Mononuclear cell (primary cell): ENCODE results near the gene S100A2. TPM values are rescaled to one million over a fixed set of nuclear protein-coding genes. Genes with fewer than 3 reads are reported as not detected.
A peak's percentile ranks its signal among the peaks of the same experiment; 100 is the strongest.

Experiments
- H3K27me3 ChIP-seq: 2 replicates; pipeline ENCODE4 v1.6.0; 2011; ENCODE audit warnings: low read length, control low read depth; ENCODE audit not compliant: insufficient read depth
- H3K4me1 ChIP-seq: 2 replicates; pipeline ENCODE4 v1.5.1; 2011; ENCODE audit warnings: mild to moderate bottlenecking, low read length, control low read depth; ENCODE audit not compliant: insufficient read depth
- H3K4me3 ChIP-seq: 2 replicates; pipeline ENCODE4 v1.5.1; 2011; ENCODE audit warnings: mild to moderate bottlenecking, low read length, moderate library complexity
- H3K9me3 ChIP-seq: 2 replicates; pipeline ENCODE4 v1.5.1; 2011; ENCODE audit warnings: low read depth, mild to moderate bottlenecking, control low read depth, low read length
- total RNA-seq: library from RNA; depleted of rRNA; stranded (reverse); fragments of >200 nt; gene quantifications from one replicate; pipeline ENCODE4 v1.2.3, GENCODE V29; 2012

S100A2 gene
- total RNA-seq, 1 donor: 0.21 TPM

DNA sequence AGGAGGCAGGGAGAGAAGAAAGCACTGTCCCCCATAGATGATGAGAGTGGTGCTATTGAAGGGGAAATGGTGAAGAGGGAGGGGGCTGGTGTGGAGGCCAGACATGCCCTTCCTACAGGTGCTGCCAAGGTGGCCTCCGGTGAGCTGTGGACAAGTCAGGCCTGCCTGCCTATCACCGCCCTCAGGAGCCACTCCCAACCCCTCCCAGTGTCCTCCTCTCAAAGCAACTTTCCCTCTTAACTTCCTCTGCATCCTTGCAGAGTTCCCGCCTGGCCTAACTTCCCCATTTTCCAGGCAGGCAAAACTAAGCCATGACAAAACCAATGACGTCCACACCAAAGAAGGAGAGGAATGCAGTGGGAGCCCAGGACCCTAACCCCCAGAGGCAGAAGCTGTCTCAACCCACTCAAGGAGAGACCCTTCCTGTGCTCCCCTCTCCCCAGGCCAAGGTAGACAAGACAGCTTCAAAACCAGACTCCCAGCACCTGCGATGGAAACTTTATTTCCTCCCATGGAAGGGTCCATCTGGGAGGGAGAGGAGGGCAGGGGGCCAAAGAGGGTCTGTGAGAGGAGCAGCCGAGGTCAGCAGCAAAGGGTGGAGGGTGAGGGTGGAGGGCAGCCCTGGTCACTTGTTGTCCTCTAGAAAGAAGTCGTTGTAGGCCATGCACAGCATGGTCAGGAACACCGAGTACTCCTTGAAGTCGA, 28.8 kb downstream of the S100A2 start:
- Histone ChIP-seq H3K4me3 (peak overlapping the region; percentile 78), H3K27me3 (no peaks in the 10 kb centered on the region), H3K4me1 (peaks cover 78% of the 10 kb centered on the region), H3K9me3 (no peaks in the 10 kb centered on the region)

DNA sequence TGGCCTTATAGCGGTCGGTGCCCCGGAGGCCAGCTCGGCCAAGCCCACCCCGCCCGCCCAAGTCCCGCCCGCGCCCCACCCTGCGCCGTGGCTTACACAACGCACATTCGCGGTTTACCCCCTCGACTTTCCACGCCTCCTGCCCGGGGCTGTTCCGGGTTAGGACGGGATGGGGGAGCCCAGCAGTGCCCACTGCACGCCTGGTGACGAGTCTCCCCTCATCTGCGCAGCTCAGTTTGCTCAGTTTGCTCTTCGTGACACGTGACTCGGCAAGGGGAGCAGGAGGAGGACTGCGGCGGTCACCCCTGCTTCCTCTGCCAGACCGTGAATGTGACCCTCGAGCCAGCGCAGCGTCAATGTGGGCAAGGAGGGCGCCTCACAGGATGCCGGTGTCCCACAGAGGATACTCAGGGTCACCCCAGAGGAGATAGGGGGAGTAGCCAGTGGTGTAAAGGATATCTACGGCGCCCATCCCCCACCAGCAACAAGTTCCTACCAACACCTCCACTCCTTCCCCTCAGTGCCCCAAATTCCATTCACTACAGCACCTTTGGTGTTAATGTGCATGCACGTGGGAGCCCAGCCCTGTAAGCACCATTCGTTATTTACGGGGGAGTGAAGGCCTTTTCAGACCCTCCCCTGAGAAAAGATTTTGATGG, 29.5 kb downstream of the S100A2 start:
- peaks cover 75% of the 10 kb centered on the region for H3K4me1 ChIP-seq
- no peaks in the 10 kb centered on the region for H3K27me3 ChIP-seq
- peak overlapping the region; percentile 78 for H3K4me3 ChIP-seq
- H3K9me3 ChIP-seq: no peaks in the 10 kb centered on the region

DNA sequence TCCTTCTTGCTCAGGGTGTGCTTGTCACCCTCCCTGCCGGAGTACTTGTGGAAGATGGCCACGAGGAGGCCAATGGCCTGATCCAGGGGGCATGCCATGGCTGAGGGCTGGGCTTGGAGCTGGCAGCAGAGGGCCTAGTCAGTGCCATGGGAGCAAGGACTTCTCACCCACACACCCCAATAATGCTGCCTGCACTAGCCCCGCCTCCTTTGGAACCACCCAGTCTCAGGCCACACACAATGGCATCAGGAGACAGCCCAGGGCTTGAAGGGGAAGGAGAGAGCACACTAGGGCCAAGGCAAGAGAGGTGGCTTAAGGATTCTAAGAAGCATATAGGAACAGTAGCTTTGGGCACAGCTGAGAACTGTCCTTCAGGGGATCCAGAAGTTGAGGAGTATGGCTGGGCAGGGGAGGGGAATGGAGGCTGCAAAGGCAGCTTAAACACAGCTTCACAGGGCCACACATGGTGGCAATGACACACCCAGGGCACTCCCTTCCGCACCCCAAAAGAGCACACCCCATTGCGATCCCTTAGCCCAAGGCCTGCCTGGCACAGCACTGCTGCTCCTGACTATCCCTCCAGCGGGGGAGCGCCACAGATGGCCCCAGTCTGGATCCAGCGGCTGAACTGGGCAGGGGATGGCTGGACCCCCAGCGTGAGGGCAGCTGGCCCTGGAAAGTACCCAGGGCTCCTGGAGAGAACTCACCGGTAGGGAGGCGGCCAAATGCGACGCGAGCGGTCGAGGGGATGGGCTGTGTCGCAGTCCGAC, 30.2 kb downstream of the S100A2 start, which contains the start of gene S100A6:
Gene S100A6, minus strand, starts transcription at position 750 of the 770 bp plus-strand sequence. Its CDS starts 652 bp downstream, at position 98.
- H3K27me3 ChIP-seq: no peaks in the 10 kb centered on the region
- H3K4me3 ChIP-seq: peak within 1 kb of the TSS; percentile 78
- H3K9me3 ChIP-seq: no peaks in the 10 kb centered on the region
- peaks cover 68% of the 10 kb centered on the region for H3K4me1 ChIP-seq

DNA sequence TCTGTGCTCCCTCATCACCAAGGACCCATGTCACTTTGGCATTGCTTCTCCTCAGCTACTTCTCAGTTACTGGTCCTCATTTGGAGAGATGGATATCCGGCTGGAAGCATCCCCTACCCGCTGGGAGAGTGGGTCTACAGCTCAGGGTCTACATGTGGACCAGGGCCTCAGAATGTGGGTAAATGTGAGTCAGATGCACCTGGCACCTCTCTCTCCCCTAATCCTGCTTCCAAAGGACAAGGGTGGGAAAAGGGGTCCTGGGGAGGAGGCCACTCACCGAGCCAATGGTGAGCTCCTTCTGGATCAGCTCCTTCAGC, 30.8 kb downstream of the S100A2 start:
- Histone ChIP-seq H3K9me3 (no peaks in the 10 kb centered on the region), H3K4me1 (peaks cover 62% of the 10 kb centered on the region), H3K27me3 (no peaks in the 10 kb centered on the region), H3K4me3 (peak overlapping the region; percentile 78)

DNA sequence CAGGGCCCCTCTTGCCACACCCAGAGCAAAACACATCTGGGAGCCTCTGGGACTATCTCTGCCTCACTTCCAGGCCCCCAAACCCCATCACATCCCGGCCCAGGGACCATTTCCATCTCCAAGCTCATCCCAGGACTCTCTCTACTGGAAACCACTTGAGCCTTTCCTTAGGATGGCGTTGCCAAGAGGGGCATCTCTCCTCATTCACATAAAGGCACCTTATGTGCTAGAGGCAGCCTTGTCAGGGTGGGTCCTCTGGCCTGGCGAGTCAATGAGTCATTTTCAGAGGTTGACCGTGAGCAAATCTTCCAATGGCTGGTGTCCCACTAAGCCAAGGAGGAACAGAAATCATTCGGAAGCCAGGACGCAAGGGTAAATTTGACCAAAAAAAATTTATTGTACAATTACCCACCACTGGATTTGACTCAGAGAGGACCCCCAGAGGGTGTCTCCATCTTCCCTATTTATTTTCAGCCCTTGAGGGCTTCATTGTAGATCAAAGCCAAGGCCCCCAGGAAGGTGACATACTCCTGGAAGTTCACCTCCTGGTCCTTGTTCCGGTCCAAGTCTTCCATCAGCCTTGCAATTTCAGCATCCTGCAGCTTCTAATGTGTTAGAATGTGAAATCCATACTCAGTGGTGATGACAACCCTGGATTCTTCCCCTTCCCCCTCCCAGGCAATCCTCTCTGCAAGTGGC, 31.3 kb downstream of the S100A2 start:
- Histone ChIP-seq H3K27me3 (no peaks in the 10 kb centered on the region), H3K9me3 (no peaks in the 10 kb centered on the region), H3K4me3 (peak overlapping the region; percentile 78), H3K4me1 (peaks cover 58% of the 10 kb centered on the region)

DNA sequence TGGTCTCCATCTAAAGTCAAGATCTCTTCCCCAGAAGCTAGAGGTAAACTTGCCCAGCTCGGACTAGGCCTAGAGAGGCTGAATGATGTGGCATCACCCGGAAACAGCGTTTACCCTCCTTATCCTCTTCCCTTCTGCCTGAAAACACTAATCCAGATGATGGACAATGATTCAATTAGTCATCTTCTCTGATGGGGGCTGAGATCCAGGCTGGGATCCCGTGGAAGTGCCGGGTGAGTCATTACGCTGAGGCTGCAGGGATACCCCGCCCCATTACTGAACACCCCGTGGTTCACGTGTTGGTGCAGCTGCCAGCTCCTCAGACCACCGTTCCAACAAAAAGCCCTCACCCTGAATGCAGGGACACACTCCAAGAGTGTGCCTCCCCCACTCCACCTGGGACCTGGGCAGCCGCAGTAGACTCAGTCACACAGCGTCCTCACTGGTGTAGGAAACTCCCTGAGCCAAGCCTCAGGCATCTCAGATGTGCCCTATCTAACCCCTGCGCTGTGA, 31.9 kb downstream of the S100A2 start:
- Histone ChIP-seq H3K4me3 (peak overlapping the region; percentile 78), H3K9me3 (no peaks in the 10 kb centered on the region), H3K27me3 (no peaks in the 10 kb centered on the region), H3K4me1 (peaks cover 57% of the 10 kb centered on the region)

DNA sequence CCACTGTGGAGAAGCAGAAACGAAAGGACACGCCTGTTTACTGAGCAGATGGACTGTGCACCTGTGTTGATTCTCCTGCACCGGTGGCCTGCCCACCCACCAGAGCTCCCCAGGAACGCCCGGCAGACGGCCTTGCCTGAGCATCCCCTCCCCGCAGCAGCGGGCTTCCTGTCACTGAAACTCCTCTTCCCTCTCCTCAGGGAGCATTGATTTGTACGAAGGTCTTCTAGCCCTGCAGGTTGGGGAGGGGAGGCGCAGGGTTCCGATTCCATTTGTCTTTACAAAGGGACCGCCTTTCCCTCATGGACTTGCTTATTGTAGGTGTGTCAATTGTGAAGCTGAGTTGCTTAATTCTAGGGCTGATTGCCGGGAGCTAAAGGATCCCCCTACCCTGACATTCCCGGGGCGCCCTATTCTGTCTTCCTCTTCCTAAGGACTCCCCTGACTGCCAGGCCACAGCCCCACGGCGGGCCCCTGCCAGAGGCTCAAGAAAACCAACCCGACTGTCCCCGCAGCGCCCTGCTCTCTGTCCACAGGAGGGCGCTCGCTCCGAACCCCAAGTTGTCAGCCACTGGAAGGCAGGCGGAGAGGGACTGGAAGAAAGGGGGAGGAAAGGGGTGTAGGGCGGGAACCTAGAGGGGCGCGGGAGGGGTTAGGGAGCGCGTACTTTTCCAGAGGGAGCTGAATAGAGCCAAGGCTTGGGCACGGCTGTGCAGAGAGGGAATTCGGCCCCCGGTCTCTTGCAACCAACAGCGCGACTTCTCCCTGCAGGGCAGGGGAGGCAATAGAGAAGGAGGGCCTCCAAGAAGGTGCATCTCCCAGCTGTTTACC, 32.7 kb downstream of the S100A2 start:
- peaks cover 53% of the 10 kb centered on the region for H3K4me1 ChIP-seq
- no peaks in the 10 kb centered on the region for H3K27me3 ChIP-seq
- peak overlapping the region; percentile 78 for H3K4me3 ChIP-seq
- H3K9me3 ChIP-seq: no peaks in the 10 kb centered on the region

DNA sequence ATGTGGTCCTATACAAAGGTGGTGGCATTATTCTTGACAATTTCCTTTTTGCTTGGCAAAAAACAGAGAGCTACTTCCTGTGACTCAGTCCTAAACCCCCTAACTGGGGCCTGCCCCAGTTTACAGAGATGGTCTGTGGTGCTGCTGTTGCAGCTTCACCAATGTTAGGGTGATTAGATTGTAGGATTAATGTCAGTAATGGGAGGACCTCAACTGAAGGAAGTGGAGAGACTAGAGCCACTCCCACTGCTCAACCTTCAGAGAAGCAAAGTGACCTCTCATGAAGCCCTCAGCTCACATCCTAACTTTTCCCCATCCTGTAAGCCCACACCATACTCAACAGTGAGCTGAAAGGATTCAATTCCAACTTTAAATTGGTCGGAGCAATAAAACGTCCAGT, 33.5 kb downstream of the S100A2 start:
- Histone ChIP-seq H3K4me3 (no peak overlapping the region), H3K9me3 (no peaks in the 10 kb centered on the region), H3K27me3 (no peaks in the 10 kb centered on the region), H3K4me1 (peaks cover 58% of the 10 kb centered on the region)

DNA sequence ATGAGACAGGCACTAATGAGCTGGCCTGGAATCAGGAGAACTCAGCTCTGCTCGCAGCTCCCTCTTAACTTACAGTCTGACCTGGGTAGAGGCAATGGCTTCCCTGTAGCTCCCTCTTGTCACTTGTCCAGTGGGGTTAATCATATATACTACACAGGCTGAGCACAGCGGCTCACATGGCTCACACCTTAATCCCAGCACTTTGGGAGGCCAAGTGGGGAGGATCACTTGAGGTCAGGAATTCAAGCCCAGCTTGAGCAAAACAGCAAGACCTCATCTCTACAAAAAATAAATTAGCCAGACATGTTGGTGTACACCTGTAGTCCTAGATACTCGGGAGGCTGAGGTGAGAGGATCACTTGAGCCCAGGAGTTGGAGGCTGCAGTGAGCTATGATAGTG, 34.0 kb downstream of the S100A2 start:
- Histone ChIP-seq H3K9me3 (no peaks in the 10 kb centered on the region), H3K4me3 (no peak overlapping the region), H3K4me1 (peaks cover 55% of the 10 kb centered on the region), H3K27me3 (no peaks in the 10 kb centered on the region)

DNA sequence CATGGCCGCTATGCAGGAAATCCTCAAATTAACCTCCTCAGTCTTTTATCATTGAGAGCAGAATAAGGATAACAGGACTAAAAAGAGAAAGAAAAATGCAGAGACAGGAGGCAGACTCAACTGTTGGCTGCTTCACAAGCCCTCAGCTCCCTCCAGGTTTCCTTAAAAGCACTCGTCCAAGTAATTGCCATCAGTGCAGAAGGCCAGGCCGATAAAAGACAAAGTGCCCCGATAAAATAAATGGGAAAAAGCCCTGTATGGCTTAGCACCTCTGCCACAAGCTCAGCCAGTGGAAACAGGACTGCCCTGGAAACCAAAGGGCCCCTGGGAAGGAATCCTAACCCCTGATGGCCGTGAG, 38.0 kb downstream of the S100A2 start:
- H3K27me3 ChIP-seq: no peaks in the 10 kb centered on the region
- H3K4me1 ChIP-seq: peaks cover 28% of the 10 kb centered on the region
- H3K4me3 ChIP-seq: no peak overlapping the region
- H3K9me3 ChIP-seq: no peaks in the 10 kb centered on the region

DNA sequence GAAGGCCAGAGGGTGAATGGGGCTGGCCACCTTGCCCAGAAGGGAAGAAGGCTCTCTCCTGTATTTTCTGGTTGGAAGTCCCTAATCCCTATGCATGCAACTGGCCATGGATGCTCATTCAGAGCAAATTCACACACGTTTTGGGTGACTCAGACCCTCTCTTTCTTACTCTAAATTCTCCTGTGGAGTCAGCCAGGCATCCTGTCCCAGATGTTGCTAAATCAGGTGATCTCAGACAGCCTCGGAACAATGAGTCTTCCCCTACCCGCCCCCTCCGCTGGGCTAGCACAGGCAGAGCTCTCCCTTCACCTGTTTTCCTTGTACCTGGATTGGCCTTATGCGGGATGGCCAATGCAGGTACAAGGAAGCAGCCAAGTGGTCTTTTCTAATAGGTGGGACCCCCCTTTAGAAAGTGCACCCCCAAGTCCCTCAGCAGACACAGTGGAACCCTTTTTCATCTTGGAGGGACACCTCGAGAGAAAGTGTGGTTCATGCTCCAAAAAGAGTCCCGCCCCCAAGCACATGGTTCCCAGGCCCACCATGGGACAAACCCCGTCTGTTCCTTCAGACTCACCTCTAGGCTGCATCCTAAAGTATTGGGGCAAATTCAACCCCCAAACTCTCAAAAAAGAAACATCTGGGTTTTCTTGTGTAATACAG, 38.5 kb downstream of the S100A2 start:
- no peak overlapping the region for H3K4me3 ChIP-seq
- H3K27me3 ChIP-seq: no peaks in the 10 kb centered on the region
- H3K9me3 ChIP-seq: no peaks in the 10 kb centered on the region
- H3K4me1 ChIP-seq: peaks cover 23% of the 10 kb centered on the region

DNA sequence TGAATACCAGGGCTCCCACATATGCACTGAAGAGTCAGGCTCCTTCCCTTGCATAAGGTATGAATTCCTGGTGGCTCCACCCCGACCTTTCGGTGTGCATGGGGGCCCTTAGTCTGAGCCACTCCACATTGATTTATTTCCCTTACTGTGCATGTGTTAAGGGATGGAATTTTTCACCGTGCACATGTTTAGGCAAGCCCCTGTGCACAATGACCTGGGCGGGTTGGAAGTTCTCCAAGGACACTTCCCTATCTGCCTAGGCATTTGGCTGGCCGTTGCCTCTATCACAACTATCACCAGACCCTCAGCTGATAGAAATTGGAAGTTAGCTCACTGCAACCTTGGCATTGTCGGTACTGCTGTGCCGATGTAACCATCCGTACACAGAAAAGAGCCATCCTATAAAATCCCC, 39.5 kb downstream of the S100A2 start:
- peaks cover 16% of the 10 kb centered on the region for H3K4me1 ChIP-seq
- no peak overlapping the region for H3K4me3 ChIP-seq
- no peaks in the 10 kb centered on the region for H3K27me3 ChIP-seq
- H3K9me3 ChIP-seq: no peaks in the 10 kb centered on the region

DNA sequence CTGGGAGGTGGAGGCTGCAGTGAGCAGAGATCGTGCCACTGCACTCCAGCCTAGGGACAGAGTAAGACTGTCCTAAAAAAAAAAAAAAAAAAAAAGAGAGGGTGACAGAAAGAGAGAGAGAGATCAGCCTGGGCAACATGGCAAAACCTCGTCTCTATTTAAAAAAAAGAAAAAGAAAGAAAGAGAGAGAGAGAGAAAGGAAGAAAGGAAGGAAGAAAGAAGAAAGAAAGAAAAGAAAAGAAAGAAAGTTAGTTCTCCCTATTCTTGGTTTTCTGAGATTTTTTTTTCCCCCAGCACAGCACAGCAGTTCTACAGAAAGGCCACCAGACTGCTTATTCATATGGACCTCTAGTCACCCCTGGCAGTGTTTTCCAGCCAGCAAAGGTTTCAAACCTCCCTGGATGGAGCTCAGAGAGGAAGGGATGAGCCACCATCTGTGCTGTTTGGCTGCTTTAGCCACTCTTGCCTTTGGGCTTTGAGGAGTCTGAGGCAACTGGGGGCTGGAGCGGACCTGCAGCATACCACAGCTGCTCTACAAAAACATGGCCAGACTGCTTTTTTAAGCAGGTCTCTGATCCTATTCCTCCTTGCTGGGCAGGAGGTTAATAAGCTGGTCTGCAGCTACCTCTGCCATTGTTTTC, 40.4 kb downstream of the S100A2 start:
- Histone ChIP-seq H3K4me1 (peaks cover 16% of the 10 kb centered on the region), H3K4me3 (no peak overlapping the region), H3K9me3 (no peaks in the 10 kb centered on the region), H3K27me3 (no peaks in the 10 kb centered on the region)
